ENCODE results near the gene SNED1. TPM values are rescaled to one million over a fixed set of nuclear protein-coding genes. Genes with fewer than 3 reads are reported as not detected.

The SNED1 gene
- polyA plus RNA-seq, 2 of the 4 experiments (the other 2 are of a cell fraction) = 0.15 to 0.21 TPM

DNA sequence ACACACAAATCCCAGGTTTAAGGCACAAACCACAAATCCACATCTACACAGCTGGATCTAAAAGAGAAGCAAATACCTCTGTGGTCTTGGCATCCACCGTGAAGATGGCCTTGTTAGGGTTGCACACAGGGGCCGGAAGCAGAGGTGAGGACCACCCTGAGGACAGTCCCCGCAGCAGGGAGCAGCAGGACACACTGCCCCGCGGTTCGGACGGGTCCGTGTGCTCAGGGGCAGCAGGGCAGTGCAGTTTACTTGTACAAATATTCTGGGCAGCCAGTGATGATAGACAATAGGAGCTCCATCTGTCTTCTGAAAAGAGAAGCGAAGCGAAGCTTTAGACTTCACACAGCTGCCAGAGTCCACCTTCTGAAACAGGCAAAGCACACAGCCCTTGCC lies 142.0 kb downstream of the SNED1 start (continued):
- TF ChIP-seq E2F6 (IDR thresholded peaks at IDR 0.05; ENCODE audit: borderline replicate concordance, low read depth) = no peak

- DNase-seq (ENCODE audit: low read depth in 1 of 2, low spot score in 1 of 2) (no peak), ATAC-seq (no peak), FAIRE-seq (no peak)
- POLR2A ChIA-PET = no interaction called here
- Histone ChIP-seq H3K9me3 (no peaks in the 10 kb centered on the region), H3K4me3 (no peak overlapping the region), H3K27ac (no peak overlapping the region), H3K4me1 (no peaks in the 10 kb centered on the region), H3K4me2 (no peak overlapping the region)
- whole genome bisulfite sequencing (ENCODE audit: missing lambda C conversion rate) = 97% methylated on average over 14 of the region's 14 CpGs
- TF ChIP-seq FOSB (CRISPR knock-in tag; IDR thresholded peaks at IDR 0.05) = no peak
- TF ChIP-seq POLR2A (IDR thresholded peaks at IDR 0.05; ENCODE audit: low read length) = no peak
- TF ChIP-seq ZFP36 (IDR thresholded peaks at IDR 0.05; ENCODE audit: borderline replicate concordance, partially characterized antibody) = no peak
- TF ChIP-seq SREBF2 (IDR thresholded peaks at IDR 0.05) = no peak
- no peak for TF ChIP-seq ZNF302 (CRISPR knock-in tag; IDR thresholded peaks at IDR 0.05)
- no peak for TF ChIP-seq HOXA7 (CRISPR knock-in tag; IDR thresholded peaks at IDR 0.05)
- TF ChIP-seq KDM5A (IDR thresholded peaks at IDR 0.05) = no peak
- CTCF ChIA-PET = interaction anchor here (0.6 to 1.9 kb wide), 2 partner anchors 8 to 75 kb away, joined by 3 to 4 read pairs; partner anchors contain the start of gene PASK
Measured at GRCh38 chr2:241141214-241141770, 142.9 kb downstream of the SNED1 start.

DNA sequence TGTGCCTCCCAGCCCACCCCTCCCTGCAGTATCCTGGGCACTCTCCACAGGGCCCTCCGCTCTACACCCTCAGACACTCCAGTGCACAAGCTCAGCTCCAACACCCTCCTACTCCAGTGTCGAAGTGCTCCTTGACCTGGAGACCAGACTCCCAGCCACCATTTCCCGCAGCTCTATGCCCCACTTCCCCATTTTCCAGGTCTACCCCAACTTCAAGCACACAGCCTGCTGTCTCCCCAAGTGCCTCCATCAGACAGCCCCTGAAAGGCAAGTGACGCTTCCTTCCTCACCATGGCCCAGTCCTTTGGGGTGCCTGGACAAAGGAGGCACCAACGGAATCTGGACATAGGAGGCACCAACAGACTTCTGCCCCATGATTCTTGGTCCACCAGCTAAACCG lies 143.6 kb downstream of the SNED1 start:
- DNase-seq (ENCODE audit: low read depth in 1 of 2, low spot score in 1 of 2) = no peak
- Histone ChIP-seq H3K4me1 (no peaks in the 10 kb centered on the region), H3K4me2 (no peak overlapping the region), H3K4me3 (no peak overlapping the region), H3K9me3 (no peaks in the 10 kb centered on the region), H3K27ac (no peak overlapping the region)
- WGBS (ENCODE audit: missing lambda C conversion rate) = 96% methylated on average over 5 of the region's 6 CpGs
- ATAC-seq = no peak
- CTCF ChIA-PET = no interaction called here
- TF ChIP-seq HDAC2 (IDR thresholded peaks at IDR 0.05) (no peak), CHD4 (IDR thresholded peaks at IDR 0.05; ENCODE audit: borderline replicate concordance) (no peak)
- no peak for FAIRE-seq
- POLR2A ChIA-PET = no interaction called here

GRCh38 chr2:241142593-241142992 lies 144.2 kb downstream of the SNED1 start:
- no peak for DNase-seq (ENCODE audit: low read depth in 1 of 2, low spot score in 1 of 2)
- Histone ChIP-seq H3K4me1 (no peaks in the 10 kb centered on the region), H3K4me3 (no peak overlapping the region), H3K4me2 (no peak overlapping the region), H3K9me3 (no peaks in the 10 kb centered on the region), H3K27ac (no peak overlapping the region)
- POLR2A ChIA-PET = no interaction called here
- no peak for ATAC-seq
- 86% methylated on average over 9 of the region's 9 CpGs for WGBS (ENCODE audit: missing lambda C conversion rate)
- no peak for FAIRE-seq
- TF ChIP-seq ESRRA (IDR thresholded peaks at IDR 0.05; ENCODE audit: borderline replicate concordance, low read length) (no peak), NPAS2 (CRISPR knock-in tag; IDR thresholded peaks at IDR 0.05; ENCODE audit: borderline replicate concordance) (no peak), RCOR1 (IDR thresholded peaks at IDR 0.05; ENCODE audit: low read depth, low read length) (no peak), CEBPB (IDR thresholded peaks at IDR 0.05) (no peak), FOSL2 (IDR thresholded peaks at IDR 0.05) (no peak), FOSL2 (CRISPR knock-in tag; IDR thresholded peaks at IDR 0.05) (no peak), SREBF2 (IDR thresholded peaks at IDR 0.05) (no peak), RARB (CRISPR knock-in tag; IDR thresholded peaks at IDR 0.05) (no peak), MYC (IDR thresholded peaks at IDR 0.05; ENCODE audit: borderline replicate concordance, low read length) (no peak), MAZ (IDR thresholded peaks at IDR 0.05; ENCODE audit: borderline replicate concordance, low read depth, low read length) (no peak), CHD4 (IDR thresholded peaks at IDR 0.05; ENCODE audit: borderline replicate concordance) (no peak), RFX5 (IDR thresholded peaks at IDR 0.05) (no peak), KDM5A (IDR thresholded peaks at IDR 0.05) (no peak), BHLHE40 (IDR thresholded peaks at IDR 0.05; ENCODE audit: low read depth, low read length) (no peak), EHF (CRISPR knock-in tag; IDR thresholded peaks at IDR 0.05) (no peak)
- TF ChIP-seq, protein P1, sequence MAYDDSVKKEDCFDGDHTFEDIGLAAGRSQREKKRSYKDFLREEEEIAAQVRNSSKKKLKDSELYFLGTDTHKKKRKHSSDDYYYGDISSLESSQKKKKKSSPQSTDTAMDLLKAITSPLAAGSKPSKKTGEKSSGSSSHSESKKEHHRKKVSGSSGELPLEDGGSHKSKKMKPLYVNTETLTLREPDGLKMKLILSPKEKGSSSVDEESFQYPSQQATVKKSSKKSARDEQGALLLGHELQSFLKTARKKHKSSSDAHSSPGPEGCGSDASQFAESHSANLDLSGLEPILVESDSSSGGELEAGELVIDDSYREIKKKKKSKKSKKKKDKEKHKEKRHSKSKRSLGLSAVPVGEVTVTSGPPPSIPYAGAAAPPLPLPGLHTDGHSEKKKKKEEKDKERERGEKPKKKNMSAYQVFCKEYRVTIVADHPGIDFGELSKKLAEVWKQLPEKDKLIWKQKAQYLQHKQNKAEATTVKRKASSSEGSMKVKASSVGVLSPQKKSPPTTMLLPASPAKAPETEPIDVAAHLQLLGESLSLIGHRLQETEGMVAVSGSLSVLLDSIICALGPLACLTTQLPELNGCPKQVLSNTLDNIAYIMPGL (CRISPR knock-in tag; IDR thresholded peaks at IDR 0.05; ENCODE audit: borderline replicate concordance) = no peak
- TF ChIP-seq, protein P2, sequence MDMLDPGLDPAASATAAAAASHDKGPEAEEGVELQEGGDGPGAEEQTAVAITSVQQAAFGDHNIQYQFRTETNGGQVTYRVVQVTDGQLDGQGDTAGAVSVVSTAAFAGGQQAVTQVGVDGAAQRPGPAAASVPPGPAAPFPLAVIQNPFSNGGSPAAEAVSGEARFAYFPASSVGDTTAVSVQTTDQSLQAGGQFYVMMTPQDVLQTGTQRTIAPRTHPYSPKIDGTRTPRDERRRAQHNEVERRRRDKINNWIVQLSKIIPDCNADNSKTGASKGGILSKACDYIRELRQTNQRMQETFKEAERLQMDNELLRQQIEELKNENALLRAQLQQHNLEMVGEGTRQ (IDR thresholded peaks at IDR 0.05) = no peak
- TF ChIP-seq, protein P3, sequence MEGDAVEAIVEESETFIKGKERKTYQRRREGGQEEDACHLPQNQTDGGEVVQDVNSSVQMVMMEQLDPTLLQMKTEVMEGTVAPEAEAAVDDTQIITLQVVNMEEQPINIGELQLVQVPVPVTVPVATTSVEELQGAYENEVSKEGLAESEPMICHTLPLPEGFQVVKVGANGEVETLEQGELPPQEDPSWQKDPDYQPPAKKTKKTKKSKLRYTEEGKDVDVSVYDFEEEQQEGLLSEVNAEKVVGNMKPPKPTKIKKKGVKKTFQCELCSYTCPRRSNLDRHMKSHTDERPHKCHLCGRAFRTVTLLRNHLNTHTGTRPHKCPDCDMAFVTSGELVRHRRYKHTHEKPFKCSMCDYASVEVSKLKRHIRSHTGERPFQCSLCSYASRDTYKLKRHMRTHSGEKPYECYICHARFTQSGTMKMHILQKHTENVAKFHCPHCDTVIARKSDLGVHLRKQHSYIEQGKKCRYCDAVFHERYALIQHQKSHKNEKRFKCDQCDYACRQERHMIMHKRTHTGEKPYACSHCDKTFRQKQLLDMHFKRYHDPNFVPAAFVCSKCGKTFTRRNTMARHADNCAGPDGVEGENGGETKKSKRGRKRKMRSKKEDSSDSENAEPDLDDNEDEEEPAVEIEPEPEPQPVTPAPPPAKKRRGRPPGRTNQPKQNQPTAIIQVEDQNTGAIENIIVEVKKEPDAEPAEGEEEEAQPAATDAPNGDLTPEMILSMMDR (IDR thresholded peaks at IDR 0.05) = no peak
- TF ChIP-seq, protein P4, sequence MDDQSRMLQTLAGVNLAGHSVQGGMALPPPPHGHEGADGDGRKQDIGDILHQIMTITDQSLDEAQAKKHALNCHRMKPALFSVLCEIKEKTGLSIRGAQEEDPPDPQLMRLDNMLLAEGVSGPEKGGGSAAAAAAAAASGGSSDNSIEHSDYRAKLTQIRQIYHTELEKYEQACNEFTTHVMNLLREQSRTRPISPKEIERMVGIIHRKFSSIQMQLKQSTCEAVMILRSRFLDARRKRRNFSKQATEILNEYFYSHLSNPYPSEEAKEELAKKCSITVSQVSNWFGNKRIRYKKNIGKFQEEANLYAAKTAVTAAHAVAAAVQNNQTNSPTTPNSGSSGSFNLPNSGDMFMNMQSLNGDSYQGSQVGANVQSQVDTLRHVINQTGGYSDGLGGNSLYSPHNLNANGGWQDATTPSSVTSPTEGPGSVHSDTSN (IDR thresholded peaks at IDR 0.05) = no peak
- CTCF ChIA-PET = no interaction called here
